K562 (cell line): ENCODE data around the gene TTC21A. TPM values are rescaled to one million over a fixed set of nuclear protein-coding genes. Genes with fewer than 3 reads are reported as not detected.

Experiments
- ARNT ChIP-seq, 2 experiments: fragments of 450-650 bp; IDR thresholded peaks; 2 replicates each; pipeline ENCODE4 v1.6.1; 2016; ENCODE audit warnings: mild to moderate bottlenecking in 1 of 2
- BCL6 ChIP-seq: fragments of 250-450 bp; sonication (Bioruptor Pico); IDR thresholded peaks from 2 replicates; pipeline ENCODE4 v1.4.0; 2020
- CBFA2T3 ChIP-seq: fragments of 450-650 bp; IDR thresholded peaks from 2 replicates; pipeline ENCODE4 v1.6.1; 2017
- CC2D1A ChIP-seq: fragments of 450-650 bp; IDR thresholded peaks from 2 replicates; pipeline ENCODE4 v1.6.1; 2017; ENCODE audit warnings: mild to moderate bottlenecking
- CREB1 ChIP-seq, 2 experiments: sonication (generic) in 1 of 2; formaldehyde crosslinking in 1 of 2; IDR thresholded peaks; 2 replicates each; pipeline versions ENCODE4 v1.6.1 to v1.8.0; 2012 to 2022; ENCODE audit warnings: inconsistent platforms in 1 of 2, mild to moderate bottlenecking in 1 of 2, missing genetic modification reagents in 1 of 2, moderate library complexity in 1 of 2
- ELF4 ChIP-seq: fragments of 450-650 bp; formaldehyde crosslinking; IDR thresholded peaks from 2 replicates; pipeline ENCODE4 v1.4.0; 2022; ENCODE audit warnings: missing genetic modification characterization
- EP300 ChIP-seq: IDR thresholded peaks from 2 replicates; pipeline ENCODE4 v1.6.1; 2012; ENCODE audit warnings: low read length, improper control_type of control experiment
- ESRRB ChIP-seq: fragments of 250-450 bp; sonication (Bioruptor Pico); IDR thresholded peaks from 2 replicates; pipeline ENCODE4 v1.5.0; 2020; ENCODE audit warnings: mild to moderate bottlenecking, moderate library complexity, borderline replicate concordance
- FOXA3 ChIP-seq, 2 experiments: fragments of 450-650 bp in 1 of 2; sonication (generic) in 1 of 2; formaldehyde crosslinking; IDR thresholded peaks in 1 of 2; conservative IDR thresholded peaks in 1 of 2; 2 replicates each; pipeline versions ENCODE4 v1.4.0 to v1.8.0; 2020 to 2022; ENCODE audit warnings: mild to moderate bottlenecking in 2 of 2, missing genetic modification reagents in 1 of 2
- FOXK1 ChIP-seq: sonication (generic); formaldehyde crosslinking; IDR thresholded peaks from 2 replicates; pipeline ENCODE4 v1.8.0; 2022; ENCODE audit warnings: missing genetic modification reagents, mild to moderate bottlenecking, borderline replicate concordance
- GABPB1 ChIP-seq: sonication (generic); formaldehyde crosslinking; IDR thresholded peaks from 2 replicates; pipeline ENCODE4 v1.8.0; 2022; ENCODE audit warnings: mild to moderate bottlenecking, missing genetic modification reagents
- POLR2AphosphoS5 ChIP-seq: IDR thresholded peaks from 2 replicates; pipeline ENCODE4 v1.6.1; 2011; ENCODE audit warnings: mild to moderate bottlenecking, low read depth, low read length, moderate library complexity; ENCODE audit not compliant: control insufficient read depth, insufficient read depth
- RBM25 ChIP-seq: fragments of 200-400 bp; formaldehyde crosslinking; IDR thresholded peaks from 2 replicates; pipeline ENCODE4 v1.6.1; 2018; ENCODE audit warnings: low read length, low read depth, moderate library complexity; ENCODE audit not compliant: severe bottlenecking
- SOX6 ChIP-seq: fragments of 450-650 bp; IDR thresholded peaks from 2 replicates; pipeline ENCODE4 v1.6.1; 2014; ENCODE audit warnings: mild to moderate bottlenecking
- SUPT5H ChIP-seq: fragments of 450-650 bp; IDR thresholded peaks from 2 replicates; pipeline ENCODE4 v1.6.1; 2016
- TAF1 ChIP-seq: IDR thresholded peaks from 2 replicates; pipeline ENCODE4 v1.6.1; 2011; ENCODE audit warnings: mild to moderate bottlenecking, low read length, moderate library complexity; ENCODE audit not compliant: insufficient read depth, control insufficient read depth, severe bottlenecking; ENCODE audit errors: extremely low read depth
- ZFP1 ChIP-seq: fragments of 450-650 bp; formaldehyde crosslinking; IDR thresholded peaks from 2 replicates; pipeline ENCODE4 v1.4.0; 2020; ENCODE audit warnings: mild to moderate bottlenecking, mixed read lengths
- ZNF316 ChIP-seq: fragments of 450-650 bp; IDR thresholded peaks from 2 replicates; pipeline ENCODE4 v1.6.1; 2016
- ZNF436 ChIP-seq: fragments of 250-450, 450-650 bp; sonication (Bioruptor Pico); formaldehyde crosslinking; IDR thresholded peaks from 2 replicates; pipeline ENCODE4 v1.7.0; 2020; ENCODE audit warnings: mild to moderate bottlenecking
- ZNF75A ChIP-seq: fragments of 450-650 bp; formaldehyde crosslinking; IDR thresholded peaks from 2 replicates; pipeline ENCODE4 v1.4.0; 2020; ENCODE audit warnings: mild to moderate bottlenecking
- polyA plus RNA-seq, 8 experiments: library from polyadenylated mRNA; depleted of rRNA in 4 of 8; stranded (reverse) in 5 of 8; unstranded in 3 of 8; fragments of >200 nt; fragmentation: Nextera tagmentation in 2 of 8; fragmentation: Illumina TruSeq in 1 of 8; extraction: Ambion mirVana in 2 of 8; extraction: Trizol in 1 of 8; gene quantifications; 2 replicates each; pipeline versions ENCODE4 v1.2.1 to v1.2.3, GENCODE V29; 2011 to 2014; ENCODE audit warnings: inconsistent platforms in 1 of 8, missing spikeins in 1 of 8
- total RNA-seq, 7 experiments: library from RNA; depleted of rRNA in 6 of 7; stranded (reverse); fragments of >200 nt in 6 of 7; fragmentation: Illumina TruSeq in 2 of 7; extraction: Trizol in 2 of 7; gene quantifications; 2 replicates each; pipeline versions ENCODE4 v1.2.1 to v1.2.3, GENCODE V29; 2011 to 2021; ENCODE audit warnings: low replicate concordance in 1 of 7
- TF ChIP-seq, protein P1 (sequence below): fragments of 250-450 bp; sonication (Bioruptor Pico); IDR thresholded peaks from 2 replicates; pipeline ENCODE4 v1.5.0; 2021
- TF ChIP-seq, protein P2 (sequence below): fragments of 450-650 bp; IDR thresholded peaks from 2 replicates; pipeline ENCODE4 v1.6.1; 2016; ENCODE audit warnings: borderline replicate concordance
- TF ChIP-seq, protein P3 (sequence below): fragments of 450-650 bp; formaldehyde crosslinking; IDR thresholded peaks from 2 replicates; pipeline ENCODE4 v1.4.0; 2022; ENCODE audit warnings: missing genetic modification characterization
- TF ChIP-seq, protein P4 (sequence below): fragments of 450-650 bp; IDR thresholded peaks from 2 replicates; pipeline ENCODE4 v1.6.1; 2016

TTC21A gene
- total and polyA plus RNA-seq, 9 of the 15 experiments (the other 6 are each of a cell fraction or from before 2014, with no cell fraction given): 0.22 to 1.4 (median 0.70) TPM

DNA sequence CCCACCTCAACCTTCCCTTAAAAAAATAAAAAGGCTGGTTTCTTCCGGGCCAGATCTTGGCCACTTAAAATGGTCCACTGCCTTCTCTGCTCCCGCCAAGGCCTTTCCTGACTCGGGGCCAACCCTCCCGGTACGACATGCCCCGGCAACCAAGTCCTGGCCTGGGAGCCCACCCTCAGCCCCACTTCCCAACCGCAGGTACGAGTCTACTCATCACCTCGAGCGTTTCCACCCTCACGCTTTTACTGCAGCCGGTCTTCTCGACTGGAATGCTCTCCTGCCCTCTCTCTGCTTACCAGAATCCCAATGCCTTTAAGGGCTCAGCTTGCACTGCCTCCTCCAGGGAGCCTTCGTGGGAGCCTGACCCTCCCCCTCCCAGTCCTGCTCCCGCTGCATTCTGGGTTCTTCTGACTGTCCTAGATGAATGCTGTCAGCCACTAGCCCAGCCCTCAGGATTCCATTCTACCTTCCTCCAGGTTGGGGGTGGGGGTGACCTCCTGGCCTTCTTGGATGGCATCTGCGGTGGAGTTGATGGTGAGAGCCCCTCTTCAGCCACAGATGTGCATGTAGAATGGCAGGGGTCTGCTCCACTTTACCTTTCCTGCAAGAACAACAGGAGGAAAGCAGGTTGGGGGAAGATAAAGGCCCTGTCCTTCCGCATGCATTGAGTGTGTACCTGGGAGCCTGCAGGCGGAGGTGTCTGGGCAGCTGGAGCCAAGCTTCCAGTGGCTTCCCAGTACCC lies 47.0 kb downstream of the TTC21A start (continued):
- TF ChIP-seq, protein P1, sequence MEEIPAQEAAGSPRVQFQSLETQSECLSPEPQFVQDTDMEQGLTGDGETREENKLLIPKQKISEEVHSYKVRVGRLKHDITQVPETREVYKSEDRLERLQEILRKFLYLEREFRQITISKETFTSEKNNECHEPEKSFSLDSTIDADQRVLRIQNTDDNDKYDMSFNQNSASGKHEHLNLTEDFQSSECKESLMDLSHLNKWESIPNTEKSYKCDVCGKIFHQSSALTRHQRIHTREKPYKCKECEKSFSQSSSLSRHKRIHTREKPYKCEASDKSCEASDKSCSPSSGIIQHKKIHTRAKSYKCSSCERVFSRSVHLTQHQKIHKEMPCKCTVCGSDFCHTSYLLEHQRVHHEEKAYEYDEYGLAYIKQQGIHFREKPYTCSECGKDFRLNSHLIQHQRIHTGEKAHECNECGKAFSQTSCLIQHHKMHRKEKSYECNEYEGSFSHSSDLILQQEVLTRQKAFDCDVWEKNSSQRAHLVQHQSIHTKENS: no peak
- peak; percentile 45 for TF ChIP-seq TAF1
- 0 out of 4 replicates have a peak, but pooled peaks of 1 of the 2 experiments have one; percentile 25 for TF ChIP-seq FOXA3 (CRISPR knock-in tag; conservative IDR thresholded peaks at IDR 0.05 in 1 of 2, IDR thresholded peaks at IDR 0.05 in 1 of 2)
- TF ChIP-seq GABPB1 (CRISPR knock-in tag): 0 out of 2 replicates have a peak, but pooled peaks have one; percentile 28
- TF ChIP-seq ZNF316: peak; percentile 89
- TF ChIP-seq, protein P2, sequence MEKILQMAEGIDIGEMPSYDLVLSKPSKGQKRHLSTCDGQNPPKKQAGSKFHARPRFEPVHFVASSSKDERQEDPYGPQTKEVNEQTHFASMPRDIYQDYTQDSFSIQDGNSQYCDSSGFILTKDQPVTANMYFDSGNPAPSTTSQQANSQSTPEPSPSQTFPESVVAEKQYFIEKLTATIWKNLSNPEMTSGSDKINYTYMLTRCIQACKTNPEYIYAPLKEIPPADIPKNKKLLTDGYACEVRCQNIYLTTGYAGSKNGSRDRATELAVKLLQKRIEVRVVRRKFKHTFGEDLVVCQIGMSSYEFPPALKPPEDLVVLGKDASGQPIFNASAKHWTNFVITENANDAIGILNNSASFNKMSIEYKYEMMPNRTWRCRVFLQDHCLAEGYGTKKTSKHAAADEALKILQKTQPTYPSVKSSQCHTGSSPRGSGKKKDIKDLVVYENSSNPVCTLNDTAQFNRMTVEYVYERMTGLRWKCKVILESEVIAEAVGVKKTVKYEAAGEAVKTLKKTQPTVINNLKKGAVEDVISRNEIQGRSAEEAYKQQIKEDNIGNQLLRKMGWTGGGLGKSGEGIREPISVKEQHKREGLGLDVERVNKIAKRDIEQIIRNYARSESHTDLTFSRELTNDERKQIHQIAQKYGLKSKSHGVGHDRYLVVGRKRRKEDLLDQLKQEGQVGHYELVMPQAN: peak; percentile 58; the same call in 1 of the 2 replicates
- TF ChIP-seq ARNT (IDR thresholded peaks at IDR 0.05): peak in 1 of 2 experiments; percentile 83; a peak in 1 of 4 replicates
- no peak for TF ChIP-seq ESRRB (CRISPR knock-in tag)
- peak; percentile 64 for TF ChIP-seq SUPT5H
- TF ChIP-seq EP300: 0 out of 2 replicates have a peak, but pooled peaks have one; percentile 22
- no peak for TF ChIP-seq FOXK1 (CRISPR knock-in tag)
- TF ChIP-seq CBFA2T3: 0 out of 2 replicates have a peak, but pooled peaks have one; percentile 4
- peak; percentile 29; the same call in 1 of the 2 replicates for TF ChIP-seq POLR2AphosphoS5
- 0 out of 2 replicates have a peak, but pooled peaks have one; percentile 33 for TF ChIP-seq ELF4
- TF ChIP-seq, protein P3, sequence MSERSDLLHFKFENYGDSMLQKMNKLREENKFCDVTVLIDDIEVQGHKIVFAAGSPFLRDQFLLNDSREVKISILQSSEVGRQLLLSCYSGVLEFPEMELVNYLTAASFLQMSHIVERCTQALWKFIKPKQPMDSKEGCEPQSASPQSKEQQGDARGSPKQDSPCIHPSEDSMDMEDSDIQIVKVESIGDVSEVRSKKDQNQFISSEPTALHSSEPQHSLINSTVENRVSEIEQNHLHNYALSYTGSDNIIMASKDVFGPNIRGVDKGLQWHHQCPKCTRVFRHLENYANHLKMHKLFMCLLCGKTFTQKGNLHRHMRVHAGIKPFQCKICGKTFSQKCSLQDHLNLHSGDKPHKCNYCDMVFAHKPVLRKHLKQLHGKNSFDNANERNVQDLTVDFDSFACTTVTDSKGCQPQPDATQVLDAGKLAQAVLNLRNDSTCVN: no peak
- TF ChIP-seq ZNF75A: 0 out of 2 replicates have a peak, but pooled peaks have one; percentile 38
- peak; percentile 96 for TF ChIP-seq ZNF436 (CRISPR knock-in tag)
- TF ChIP-seq RBM25: peak; percentile 3
- no peak for TF ChIP-seq CREB1 (IDR thresholded peaks at IDR 0.05)
- peak; percentile 63; the same call in 1 of the 2 replicates for TF ChIP-seq CREB1 (CRISPR knock-in tag; IDR thresholded peaks at IDR 0.05)
- no peak for TF ChIP-seq ZFP1 (CRISPR knock-in tag)
- TF ChIP-seq BCL6 (CRISPR knock-in tag): no peak
- peak; percentile 54; the same call in 1 of the 2 replicates for TF ChIP-seq CC2D1A
- TF ChIP-seq, protein P4, sequence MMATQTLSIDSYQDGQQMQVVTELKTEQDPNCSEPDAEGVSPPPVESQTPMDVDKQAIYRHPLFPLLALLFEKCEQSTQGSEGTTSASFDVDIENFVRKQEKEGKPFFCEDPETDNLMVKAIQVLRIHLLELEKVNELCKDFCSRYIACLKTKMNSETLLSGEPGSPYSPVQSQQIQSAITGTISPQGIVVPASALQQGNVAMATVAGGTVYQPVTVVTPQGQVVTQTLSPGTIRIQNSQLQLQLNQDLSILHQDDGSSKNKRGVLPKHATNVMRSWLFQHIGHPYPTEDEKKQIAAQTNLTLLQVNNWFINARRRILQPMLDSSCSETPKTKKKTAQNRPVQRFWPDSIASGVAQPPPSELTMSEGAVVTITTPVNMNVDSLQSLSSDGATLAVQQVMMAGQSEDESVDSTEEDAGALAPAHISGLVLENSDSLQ: peak; percentile 78
- peak; percentile 56; the same call in 1 of the 2 replicates for TF ChIP-seq SOX6
